H9 (cell line): Measurements from ENCODE around the gene ARHGAP15. TPM values are rescaled to one million over a fixed set of nuclear protein-coding genes. Genes with fewer than 3 reads are reported as not detected.

Source experiments
- DNase-seq: peaks from one replicate; pipeline ENCODE4 v3.0.0-alpha.2; 2017
- H2AFZ ChIP-seq: one replicate; pipeline ENCODE4 v1.6.1; 2013; ENCODE audit warnings: mild to moderate bottlenecking, low read length, control low read depth, moderate library complexity
- H2AK5ac ChIP-seq: 2 replicates; pipeline ENCODE4 v1.6.1; 2013; ENCODE audit warnings: low read length, control low read depth, mixed read lengths; ENCODE audit not compliant: insufficient read length
- H2BK120ac ChIP-seq: one replicate; pipeline ENCODE4 v1.6.1; 2013; ENCODE audit warnings: low read depth, mild to moderate bottlenecking, low read length, control low read depth, inconsistent platforms; ENCODE audit not compliant: poor library complexity, severe bottlenecking
- H2BK12ac ChIP-seq: 2 replicates; pipeline ENCODE4 v1.6.1; 2013; ENCODE audit warnings: low read length, control low read depth, mixed read lengths, low read depth; ENCODE audit not compliant: insufficient read length
- H2BK15ac ChIP-seq: 2 replicates; pipeline ENCODE4 v1.6.1; 2013; ENCODE audit warnings: low read depth, low read length, control low read depth
- H2BK20ac ChIP-seq: one replicate; pipeline ENCODE4 v1.6.1; 2013; ENCODE audit warnings: low read depth, mild to moderate bottlenecking, low read length, control low read depth, inconsistent platforms; ENCODE audit not compliant: poor library complexity, severe bottlenecking
- H2BK5ac ChIP-seq: 2 replicates; pipeline ENCODE4 v1.6.1; 2013; ENCODE audit warnings: low read length, control low read depth, mixed read lengths; ENCODE audit not compliant: insufficient read length
- H3K14ac ChIP-seq: 2 replicates; pipeline ENCODE4 v1.6.1; 2013; ENCODE audit warnings: low read length, control low read depth; ENCODE audit not compliant: insufficient read depth
- H3K18ac ChIP-seq: 2 replicates; pipeline ENCODE4 v1.6.1; 2013; ENCODE audit warnings: low read depth, mild to moderate bottlenecking, mixed read lengths, low read length, control low read depth; ENCODE audit not compliant: insufficient read length
- H3K23ac ChIP-seq: 2 replicates; pipeline ENCODE4 v1.6.1; 2013; ENCODE audit warnings: low read length, control low read depth, mixed read lengths, low read depth; ENCODE audit not compliant: insufficient read length
- H3K23me2 ChIP-seq: 2 replicates; pipeline ENCODE4 v1.6.1; 2013; ENCODE audit warnings: low read depth, mild to moderate bottlenecking, mixed read lengths, low read length, control low read depth; ENCODE audit not compliant: insufficient read length, poor library complexity, severe bottlenecking
- H3K27ac ChIP-seq: 2 replicates; pipeline ENCODE4 v1.5.1; 2013; ENCODE audit warnings: low read length, control low read depth, mixed read lengths, low read depth; ENCODE audit not compliant: insufficient read length
- H3K27me3 ChIP-seq: 2 replicates; pipeline ENCODE4 v1.6.1; 2013; ENCODE audit warnings: low read length, control low read depth, inconsistent platforms; ENCODE audit not compliant: insufficient read depth
- H3K4ac ChIP-seq: 2 replicates; pipeline ENCODE4 v1.6.1; 2013; ENCODE audit warnings: low read depth, mild to moderate bottlenecking, control low read depth, inconsistent platforms, low read length, moderate library complexity
- H3K4me1 ChIP-seq: 2 replicates; pipeline ENCODE4 v1.6.1; 2013; ENCODE audit warnings: low read length, control low read depth, inconsistent platforms; ENCODE audit not compliant: insufficient read depth
- H3K4me2 ChIP-seq: 2 replicates; pipeline ENCODE4 v1.6.1; 2013; ENCODE audit warnings: low read length, control low read depth, mixed read lengths; ENCODE audit not compliant: insufficient read length, insufficient read depth
- H3K56ac ChIP-seq: 2 replicates; pipeline ENCODE4 v1.6.1; 2013; ENCODE audit warnings: low read depth, mild to moderate bottlenecking, mixed read lengths, low read length, control low read depth; ENCODE audit not compliant: insufficient read length
- H3K79me1 ChIP-seq: 2 replicates; pipeline ENCODE4 v1.6.1; 2013; ENCODE audit warnings: low read depth, mild to moderate bottlenecking, moderate library complexity, low read length, control low read depth, inconsistent platforms; ENCODE audit not compliant: insufficient read depth, poor library complexity, severe bottlenecking
- H3K79me2 ChIP-seq: 2 replicates; pipeline ENCODE4 v1.6.1; 2013; ENCODE audit warnings: low read length, control low read depth, inconsistent platforms; ENCODE audit not compliant: insufficient read depth
- H3K9ac ChIP-seq: 2 replicates; pipeline ENCODE4 v1.6.1; 2013; ENCODE audit warnings: low read length, control low read depth, mixed read lengths; ENCODE audit not compliant: insufficient read length; ENCODE audit errors: extremely low read depth
- H3K9me3 ChIP-seq: one replicate; pipeline ENCODE4 v1.6.1; 2013; ENCODE audit warnings: low read depth, low read length, inconsistent platforms; ENCODE audit not compliant: control insufficient read depth
- H3T11ph ChIP-seq: one replicate; pipeline ENCODE4 v1.6.1; 2013; ENCODE audit warnings: mild to moderate bottlenecking, low read length, control low read depth, inconsistent platforms
- H4K20me1 ChIP-seq: one replicate; pipeline ENCODE4 v1.6.1; 2013; ENCODE audit not compliant: control insufficient read depth, insufficient read length, insufficient read depth
- H4K5ac ChIP-seq: 2 replicates; pipeline ENCODE4 v1.6.1; 2013; ENCODE audit warnings: low read depth, mild to moderate bottlenecking, mixed read lengths, low read length, control low read depth; ENCODE audit not compliant: insufficient read length
- H4K8ac ChIP-seq: replicated peaks from 2 replicates; pipeline ENCODE4 v1.6.1; 2013; ENCODE audit warnings: low read length, control low read depth, mixed read lengths, low read depth; ENCODE audit not compliant: insufficient read length
- H4K91ac ChIP-seq: 2 replicates; pipeline ENCODE4 v1.6.1; 2013; ENCODE audit warnings: low read depth, mild to moderate bottlenecking, moderate library complexity, mixed read lengths, low read length, control low read depth; ENCODE audit not compliant: insufficient read length
- H3K27ac Mint-ChIP-seq, 3 experiments: 2 replicates in 2 of 3; 3 replicates in 1 of 3; pipeline ENCODE4 v1.8.0; 2020 to 2021; ENCODE audit warnings: mixed read lengths in 3 of 3, mild to moderate bottlenecking in 1 of 3, moderate library complexity in 1 of 3
- H3K27me3 Mint-ChIP-seq: 2 replicates; pipeline ENCODE4 v1.8.0; 2021; ENCODE audit warnings: low read depth, mild to moderate bottlenecking, moderate library complexity, mixed read lengths
- H3K36me3 Mint-ChIP-seq, 3 experiments: 2 replicates in 2 of 3; 3 replicates in 1 of 3; pipeline ENCODE4 v1.8.0; 2020 to 2021; ENCODE audit warnings: low read depth in 3 of 3, mixed read lengths in 3 of 3; ENCODE audit not compliant: insufficient read depth in 1 of 3
- H3K4me1 Mint-ChIP-seq, 2 experiments: 2 replicates each; pipeline ENCODE4 v1.8.0; 2020; ENCODE audit warnings: mixed read lengths in 2 of 2
- H3K4me3 Mint-ChIP-seq, 2 experiments: 2 replicates in 1 of 2; 3 replicates in 1 of 2; pipeline ENCODE4 v1.8.0; 2020 to 2021; ENCODE audit warnings: mild to moderate bottlenecking in 2 of 2, mixed read lengths in 2 of 2, moderate library complexity in 1 of 2
- H3K9me3 Mint-ChIP-seq, 2 experiments: 2 replicates in 1 of 2; 3 replicates in 1 of 2; pipeline ENCODE4 v1.8.0; 2020; ENCODE audit warnings: mild to moderate bottlenecking in 2 of 2, mixed read lengths in 2 of 2, moderate library complexity in 1 of 2
- total RNA-seq: library from RNA; stranded (reverse); gene quantifications from 2 replicates; pipeline ENCODE4 v1.2.1, GENCODE V29; 2021
- TF ChIP-seq, protein P1 (sequence below): fragments of 200-600 bp; sonication (generic); conservative IDR thresholded peaks from 3 replicates; pipeline ENCODE4 v1.8.0; 2021; ENCODE audit warnings: antibody characterized with exemption, mild to moderate bottlenecking

Gene ARHGAP15
- total RNA-seq, 1 experiment from 2014 or later, result not detected

DNA sequence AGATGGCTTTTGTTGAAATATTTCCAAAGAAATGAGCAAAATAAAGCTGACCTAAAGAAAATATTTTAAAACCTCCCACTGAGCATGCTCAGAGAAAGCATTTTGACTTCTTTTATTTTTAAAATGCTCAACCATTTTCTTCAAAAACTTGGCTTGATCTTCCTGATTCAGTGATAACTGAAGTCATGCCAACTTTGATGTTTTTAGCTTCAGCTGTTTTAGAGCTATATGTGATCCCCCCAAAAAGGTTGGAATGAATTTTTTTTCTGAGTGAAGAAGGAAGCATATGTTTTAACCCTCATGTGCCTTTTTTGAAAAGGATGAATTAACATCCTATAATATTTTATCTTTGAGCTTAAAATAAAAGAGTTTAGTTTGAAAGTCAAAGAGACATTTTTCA is 612.0 kb downstream of the ARHGAP15 start:
- no peak overlapping the region for H3K18ac ChIP-seq
- no peak overlapping the region for H2BK12ac ChIP-seq

More for the DNA sequence above, 612.0 kb downstream of the ARHGAP15 start:
- no peak for DNase-seq
- TF ChIP-seq, protein P1, sequence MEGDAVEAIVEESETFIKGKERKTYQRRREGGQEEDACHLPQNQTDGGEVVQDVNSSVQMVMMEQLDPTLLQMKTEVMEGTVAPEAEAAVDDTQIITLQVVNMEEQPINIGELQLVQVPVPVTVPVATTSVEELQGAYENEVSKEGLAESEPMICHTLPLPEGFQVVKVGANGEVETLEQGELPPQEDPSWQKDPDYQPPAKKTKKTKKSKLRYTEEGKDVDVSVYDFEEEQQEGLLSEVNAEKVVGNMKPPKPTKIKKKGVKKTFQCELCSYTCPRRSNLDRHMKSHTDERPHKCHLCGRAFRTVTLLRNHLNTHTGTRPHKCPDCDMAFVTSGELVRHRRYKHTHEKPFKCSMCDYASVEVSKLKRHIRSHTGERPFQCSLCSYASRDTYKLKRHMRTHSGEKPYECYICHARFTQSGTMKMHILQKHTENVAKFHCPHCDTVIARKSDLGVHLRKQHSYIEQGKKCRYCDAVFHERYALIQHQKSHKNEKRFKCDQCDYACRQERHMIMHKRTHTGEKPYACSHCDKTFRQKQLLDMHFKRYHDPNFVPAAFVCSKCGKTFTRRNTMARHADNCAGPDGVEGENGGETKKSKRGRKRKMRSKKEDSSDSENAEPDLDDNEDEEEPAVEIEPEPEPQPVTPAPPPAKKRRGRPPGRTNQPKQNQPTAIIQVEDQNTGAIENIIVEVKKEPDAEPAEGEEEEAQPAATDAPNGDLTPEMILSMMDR, result no peak
- no peak overlapping the region for H2BK15ac ChIP-seq
- H3K9me3 ChIP-seq, result no peaks in the 10 kb centered on the region
- H2BK20ac ChIP-seq, result no peak overlapping the region
- H3K23me2 ChIP-seq, result no peaks in the 10 kb centered on the region
- no peak overlapping the region for H2AFZ ChIP-seq
- no peak overlapping the region for H4K5ac ChIP-seq
- no peaks in the 10 kb centered on the region for H3K27me3 ChIP-seq
- no peaks in the 10 kb centered on the region for H3K79me1 ChIP-seq
- H3T11ph ChIP-seq, result no peak overlapping the region
- Mint-ChIP-seq H3K4me1 (peaks cover 15 to 19% of the 10 kb centered on the region in 2 experiments), H3K36me3 (no peaks in the 10 kb centered on the region), H3K27me3 (no peaks in the 10 kb centered on the region), H3K27ac (no peak overlapping the region), H3K4me3 (no peak overlapping the region), H3K9me3 (no peaks in the 10 kb centered on the region)
- H3K23ac ChIP-seq, result no peak overlapping the region
- H2AK5ac ChIP-seq, result no peak overlapping the region
- H4K8ac ChIP-seq, result no peak overlapping the region
- H2BK120ac ChIP-seq, result no peak overlapping the region
- no peak overlapping the region for H4K91ac ChIP-seq
- no peak overlapping the region for H3K56ac ChIP-seq
- no peaks in the 10 kb centered on the region; the same call in 1 of the 2 replicates for H3K4me1 ChIP-seq
- H3K9ac ChIP-seq, result no peak overlapping the region
- H3K4ac ChIP-seq, result no peak overlapping the region
- H3K27ac ChIP-seq, result no peak overlapping the region
- H3K14ac ChIP-seq, result no peak overlapping the region
- H3K4me2 ChIP-seq, result no peak overlapping the region
- H3K79me2 ChIP-seq, result no peaks in the 10 kb centered on the region
- H4K20me1 ChIP-seq, result no peaks in the 10 kb centered on the region
- no peak overlapping the region for H2BK5ac ChIP-seq
